Endothelial cell of umbilical vein (primary cell): ENCODE results near the gene CCNI.

Experiments used
- EZH2 ChIP-seq: IDR thresholded peaks from 2 replicates; pipeline ENCODE4 v1.6.1; 2012; ENCODE audit warnings: borderline replicate concordance, low read depth, mild to moderate bottlenecking, moderate library complexity, low read length, inconsistent platforms; ENCODE audit not compliant: severe bottlenecking
- FOS ChIP-seq: IDR thresholded peaks from 2 replicates; pipeline ENCODE4 v1.6.1; 2011; ENCODE audit warnings: mild to moderate bottlenecking, low read length, moderate library complexity, borderline replicate concordance; ENCODE audit not compliant: insufficient read depth
- GATA2 ChIP-seq: IDR thresholded peaks from 2 replicates; pipeline ENCODE4 v1.7.0; 2011; ENCODE audit warnings: low read depth, mild to moderate bottlenecking, moderate library complexity, mixed read lengths, low read length; ENCODE audit not compliant: insufficient read length, insufficient read depth
- JUN ChIP-seq: IDR thresholded peaks from 2 replicates; pipeline ENCODE4 v1.6.1; 2011; ENCODE audit warnings: borderline replicate concordance, low read depth; ENCODE audit not compliant: insufficient read length, insufficient read depth
- MYC ChIP-seq: IDR thresholded peaks from one replicate; pipeline ENCODE4 v1.6.1; 2011; ENCODE audit warnings: mild to moderate bottlenecking, low read depth, low read length
- POLR2A ChIP-seq: IDR thresholded peaks from 2 replicates; pipeline ENCODE4 v1.6.1; 2012; ENCODE audit warnings: low read depth, mild to moderate bottlenecking, control low read depth, low read length
- POLR2AphosphoS5 ChIP-seq: IDR thresholded peaks from 2 replicates; pipeline ENCODE4 v1.6.1; 2012; ENCODE audit warnings: low read depth, mild to moderate bottlenecking, control low read depth, low read length, moderate library complexity; ENCODE audit not compliant: insufficient read depth
- TF ChIP-seq, protein P1 (sequence below), 2 donors: IDR thresholded peaks; 1 replicate in 1 of 2; 2 replicates in 1 of 2; pipeline ENCODE4 v1.5.1; 2011; ENCODE audit warnings: low read length in 2 of 2, mild to moderate bottlenecking in 2 of 2, moderate library complexity in 2 of 2, control low read depth in 1 of 2, inconsistent platforms in 1 of 2, low read depth in 1 of 2; ENCODE audit not compliant: insufficient read depth in 1 of 2; ENCODE audit errors: extremely low read depth in 1 of 2

DNA sequence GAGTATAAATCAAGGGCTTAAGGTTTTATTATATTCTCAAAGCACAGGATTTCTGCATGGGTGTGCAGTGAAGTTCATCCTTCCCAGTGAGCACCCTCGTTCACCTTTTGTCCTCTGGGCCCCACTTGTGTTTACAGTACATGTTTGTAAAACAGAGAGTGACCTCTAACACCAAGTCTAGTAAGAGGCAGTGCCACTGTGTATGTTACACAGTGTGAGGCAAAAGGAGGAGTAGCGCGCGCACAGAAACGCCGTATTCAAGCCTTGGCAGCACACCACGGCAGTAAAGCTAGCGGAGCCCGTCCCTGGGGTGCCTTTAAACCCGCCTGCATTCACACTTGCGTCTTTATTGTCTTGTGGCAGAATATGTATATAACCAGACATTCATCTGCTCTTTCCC lies 51.9 kb downstream of the CCNI start:
- TF ChIP-seq, protein P1, sequence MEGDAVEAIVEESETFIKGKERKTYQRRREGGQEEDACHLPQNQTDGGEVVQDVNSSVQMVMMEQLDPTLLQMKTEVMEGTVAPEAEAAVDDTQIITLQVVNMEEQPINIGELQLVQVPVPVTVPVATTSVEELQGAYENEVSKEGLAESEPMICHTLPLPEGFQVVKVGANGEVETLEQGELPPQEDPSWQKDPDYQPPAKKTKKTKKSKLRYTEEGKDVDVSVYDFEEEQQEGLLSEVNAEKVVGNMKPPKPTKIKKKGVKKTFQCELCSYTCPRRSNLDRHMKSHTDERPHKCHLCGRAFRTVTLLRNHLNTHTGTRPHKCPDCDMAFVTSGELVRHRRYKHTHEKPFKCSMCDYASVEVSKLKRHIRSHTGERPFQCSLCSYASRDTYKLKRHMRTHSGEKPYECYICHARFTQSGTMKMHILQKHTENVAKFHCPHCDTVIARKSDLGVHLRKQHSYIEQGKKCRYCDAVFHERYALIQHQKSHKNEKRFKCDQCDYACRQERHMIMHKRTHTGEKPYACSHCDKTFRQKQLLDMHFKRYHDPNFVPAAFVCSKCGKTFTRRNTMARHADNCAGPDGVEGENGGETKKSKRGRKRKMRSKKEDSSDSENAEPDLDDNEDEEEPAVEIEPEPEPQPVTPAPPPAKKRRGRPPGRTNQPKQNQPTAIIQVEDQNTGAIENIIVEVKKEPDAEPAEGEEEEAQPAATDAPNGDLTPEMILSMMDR (IDR thresholded peaks at IDR 0.05; ENCODE audit: extremely low read depth in 1 of 2, insufficient read depth in 1 of 2, low read depth in 1 of 2, low read length in 2 of 2), result no peak
- no peak for TF ChIP-seq MYC
- no peak for TF ChIP-seq FOS
- no peak for TF ChIP-seq POLR2AphosphoS5
- TF ChIP-seq POLR2A, result no peak
- TF ChIP-seq EZH2, result no peak
- TF ChIP-seq JUN, result no peak
- no peak for TF ChIP-seq GATA2
